ENCODE measurements around the gene GDPD1.

- TF ChIP-seq CTCF (IDR thresholded peaks at IDR 0.05) (no peak), SREBF2 (IDR thresholded peaks at IDR 0.05) (no peak), BCL3 (IDR thresholded peaks at IDR 0.05) (no peak), EP300 (IDR thresholded peaks at IDR 0.05) (no peak), CBX8 (IDR thresholded peaks at IDR 0.05) (no peak), POLR2A (IDR thresholded peaks at IDR 0.05; ENCODE audit: low read length) (no peak), EHF (CRISPR knock-in tag; IDR thresholded peaks at IDR 0.05) (no peak), RAD21 (conservative IDR thresholded peaks at IDR 0.05 in 1 of 2, IDR thresholded peaks at IDR 0.05 in 1 of 2) (no peak), POLR2AphosphoS2 (conservative IDR thresholded peaks at IDR 0.05; ENCODE audit: low read length) (no peak), BHLHE40 (IDR thresholded peaks at IDR 0.05; ENCODE audit: low read depth, low read length) (no peak), RFX5 (IDR thresholded peaks at IDR 0.05) (no peak)
- TF ChIP-seq, protein P1, sequence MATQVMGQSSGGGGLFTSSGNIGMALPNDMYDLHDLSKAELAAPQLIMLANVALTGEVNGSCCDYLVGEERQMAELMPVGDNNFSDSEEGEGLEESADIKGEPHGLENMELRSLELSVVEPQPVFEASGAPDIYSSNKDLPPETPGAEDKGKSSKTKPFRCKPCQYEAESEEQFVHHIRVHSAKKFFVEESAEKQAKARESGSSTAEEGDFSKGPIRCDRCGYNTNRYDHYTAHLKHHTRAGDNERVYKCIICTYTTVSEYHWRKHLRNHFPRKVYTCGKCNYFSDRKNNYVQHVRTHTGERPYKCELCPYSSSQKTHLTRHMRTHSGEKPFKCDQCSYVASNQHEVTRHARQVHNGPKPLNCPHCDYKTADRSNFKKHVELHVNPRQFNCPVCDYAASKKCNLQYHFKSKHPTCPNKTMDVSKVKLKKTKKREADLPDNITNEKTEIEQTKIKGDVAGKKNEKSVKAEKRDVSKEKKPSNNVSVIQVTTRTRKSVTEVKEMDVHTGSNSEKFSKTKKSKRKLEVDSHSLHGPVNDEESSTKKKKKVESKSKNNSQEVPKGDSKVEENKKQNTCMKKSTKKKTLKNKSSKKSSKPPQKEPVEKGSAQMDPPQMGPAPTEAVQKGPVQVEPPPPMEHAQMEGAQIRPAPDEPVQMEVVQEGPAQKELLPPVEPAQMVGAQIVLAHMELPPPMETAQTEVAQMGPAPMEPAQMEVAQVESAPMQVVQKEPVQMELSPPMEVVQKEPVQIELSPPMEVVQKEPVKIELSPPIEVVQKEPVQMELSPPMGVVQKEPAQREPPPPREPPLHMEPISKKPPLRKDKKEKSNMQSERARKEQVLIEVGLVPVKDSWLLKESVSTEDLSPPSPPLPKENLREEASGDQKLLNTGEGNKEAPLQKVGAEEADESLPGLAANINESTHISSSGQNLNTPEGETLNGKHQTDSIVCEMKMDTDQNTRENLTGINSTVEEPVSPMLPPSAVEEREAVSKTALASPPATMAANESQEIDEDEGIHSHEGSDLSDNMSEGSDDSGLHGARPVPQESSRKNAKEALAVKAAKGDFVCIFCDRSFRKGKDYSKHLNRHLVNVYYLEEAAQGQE (IDR thresholded peaks at IDR 0.05) = no peak
- TF ChIP-seq, protein P2, sequence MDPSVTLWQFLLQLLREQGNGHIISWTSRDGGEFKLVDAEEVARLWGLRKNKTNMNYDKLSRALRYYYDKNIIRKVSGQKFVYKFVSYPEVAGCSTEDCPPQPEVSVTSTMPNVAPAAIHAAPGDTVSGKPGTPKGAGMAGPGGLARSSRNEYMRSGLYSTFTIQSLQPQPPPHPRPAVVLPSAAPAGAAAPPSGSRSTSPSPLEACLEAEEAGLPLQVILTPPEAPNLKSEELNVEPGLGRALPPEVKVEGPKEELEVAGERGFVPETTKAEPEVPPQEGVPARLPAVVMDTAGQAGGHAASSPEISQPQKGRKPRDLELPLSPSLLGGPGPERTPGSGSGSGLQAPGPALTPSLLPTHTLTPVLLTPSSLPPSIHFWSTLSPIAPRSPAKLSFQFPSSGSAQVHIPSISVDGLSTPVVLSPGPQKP (IDR thresholded peaks at IDR 0.05; ENCODE audit: low read depth, low read length) = no peak
Measured at GRCh38 chr17:59287452-59287851, 67.1 kb downstream of the GDPD1 start.

All from A549 (cell line).